Endothelial cell of umbilical vein (primary cell): ENCODE measurements around the gene INPP5A. TPM values are rescaled to one million over a fixed set of nuclear protein-coding genes. Genes with fewer than 3 reads are reported as not detected.
"Not testable (repeated sequence)": the region's sequence is repeated elsewhere in the genome, so short reads cannot be mapped to it uniquely, and the experiment has no call there.

ENCODE experiments used
- BruUV-seq: library from RNA; stranded (reverse); fragments of 400-500 nt; replicated peaks from 2 replicates; lab custom pipeline; 2021; lab: Mats Ljungman, UMichigan
- CTCF ChIA-PET: fragments of 300-600, 350-600 bp; sonication (Branson Sonifier 250); formaldehyde crosslinking; loops from one replicate; lab custom pipeline; 2021; ENCODE audit warnings: antibody characterized with exemption, inconsistent platforms; lab: Charles Lee
- POLR2A ChIA-PET: fragments of 300-600, 350-600 bp; sonication (Branson Sonifier 250); formaldehyde crosslinking; loops from one replicate; lab custom pipeline; 2021; ENCODE audit warnings: antibody characterized with exemption, inconsistent platforms; lab: Charles Lee
- DNase-seq: peaks from one replicate; pipeline ENCODE4 v3.0.0-alpha.2; 2011; ENCODE audit warnings: low read depth, low spot score
- FAIRE-seq: peaks from 2 replicates; lab custom pipeline; 2011; peaks lifted over from hg19 to GRCh38; lab: Jason Lieb, UNC
- H2AFZ ChIP-seq: 2 replicates; pipeline ENCODE4 v1.6.0; 2012; ENCODE audit warnings: low read depth, low read length, control low read depth, inconsistent platforms
- H3K27ac ChIP-seq: 2 replicates; pipeline ENCODE4 v1.5.1; 2011; ENCODE audit warnings: low read depth, mild to moderate bottlenecking, control low read depth, low read length, moderate library complexity; ENCODE audit not compliant: insufficient read depth
- H3K27me3 ChIP-seq, 2 experiments: 2 replicates each; pipeline versions ENCODE4 v1.6.0 to v1.6.1; 2011; ENCODE audit warnings: low read length in 2 of 2, mixed read lengths in 1 of 2; ENCODE audit not compliant: control insufficient read depth in 2 of 2, insufficient read depth in 2 of 2
- H3K36me3 ChIP-seq, 2 experiments: 2 replicates in 1 of 2; 3 replicates in 1 of 2; pipeline ENCODE4 v1.5.1; 2011; ENCODE audit warnings: low read length in 2 of 2, mild to moderate bottlenecking in 1 of 2, moderate library complexity in 1 of 2; ENCODE audit not compliant: control insufficient read depth in 2 of 2, insufficient read depth in 2 of 2; ENCODE audit errors: extremely low read depth in 1 of 2
- H3K4me1 ChIP-seq: 3 replicates; pipeline ENCODE4 v1.5.1; 2011; ENCODE audit warnings: mild to moderate bottlenecking, low read length; ENCODE audit not compliant: control insufficient read depth, insufficient read depth; ENCODE audit errors: extremely low read depth
- H3K4me2 ChIP-seq: 2 replicates; pipeline ENCODE4 v1.6.1; 2011; ENCODE audit warnings: low read length, control low read depth, mixed read lengths; ENCODE audit not compliant: insufficient read depth
- H3K4me3 ChIP-seq, 3 experiments: fragments of 200-600 bp in 1 of 3; sonication (generic), shearing (Covaris generic) in 1 of 3; replicated peaks in 1 of 3; 2 replicates each; pipeline ENCODE4 v1.5.1; 2011 to 2016; ENCODE audit warnings: control low read depth in 3 of 3, low read length in 3 of 3, mild to moderate bottlenecking in 2 of 3, inconsistent platforms in 1 of 3, low read depth in 1 of 3, moderate library complexity in 1 of 3; ENCODE audit not compliant: insufficient read depth in 1 of 3
- H3K79me2 ChIP-seq: 2 replicates; pipeline ENCODE4 v1.6.0; 2012; ENCODE audit warnings: low read length, inconsistent platforms; ENCODE audit not compliant: control insufficient read depth, insufficient read depth
- H3K9ac ChIP-seq: replicated peaks from 2 replicates; pipeline ENCODE3; 2011; ENCODE audit warnings: low read length, control low read depth; ENCODE audit not compliant: insufficient read depth; ENCODE audit errors: extremely low read depth
- H3K9me1 ChIP-seq: replicated peaks from 3 replicates; pipeline ENCODE4 v1.6.0; 2011; ENCODE audit warnings: mild to moderate bottlenecking, low read length; ENCODE audit not compliant: control insufficient read depth, insufficient read depth; ENCODE audit errors: extremely low read depth
- H3K9me3 ChIP-seq: replicated peaks from 2 replicates; pipeline ENCODE4 v1.5.1; 2012; ENCODE audit warnings: low read length, inconsistent platforms; ENCODE audit not compliant: control insufficient read depth, insufficient read depth
- H4K20me1 ChIP-seq: replicated peaks from 2 replicates; pipeline ENCODE3; 2011; ENCODE audit warnings: mild to moderate bottlenecking, low read length; ENCODE audit not compliant: control insufficient read depth, insufficient read depth; ENCODE audit errors: extremely low read depth
- CTCF ChIP-seq, 2 donors: IDR thresholded peaks; 1 replicate in 1 of 2; 2 replicates in 1 of 2; pipeline ENCODE4 v1.5.1; 2011; ENCODE audit warnings: low read length in 2 of 2, mild to moderate bottlenecking in 2 of 2, moderate library complexity in 2 of 2, control low read depth in 1 of 2, inconsistent platforms in 1 of 2, low read depth in 1 of 2; ENCODE audit not compliant: insufficient read depth in 1 of 2; ENCODE audit errors: extremely low read depth in 1 of 2
- EZH2 ChIP-seq: IDR thresholded peaks from 2 replicates; pipeline ENCODE4 v1.6.1; 2012; ENCODE audit warnings: borderline replicate concordance, low read depth, mild to moderate bottlenecking, moderate library complexity, low read length, inconsistent platforms; ENCODE audit not compliant: severe bottlenecking
- FOS ChIP-seq: IDR thresholded peaks from 2 replicates; pipeline ENCODE4 v1.6.1; 2011; ENCODE audit warnings: mild to moderate bottlenecking, low read length, moderate library complexity, borderline replicate concordance; ENCODE audit not compliant: insufficient read depth
- GATA2 ChIP-seq: IDR thresholded peaks from 2 replicates; pipeline ENCODE4 v1.7.0; 2011; ENCODE audit warnings: low read depth, mild to moderate bottlenecking, moderate library complexity, mixed read lengths, low read length; ENCODE audit not compliant: insufficient read length, insufficient read depth
- JUN ChIP-seq: IDR thresholded peaks from 2 replicates; pipeline ENCODE4 v1.6.1; 2011; ENCODE audit warnings: borderline replicate concordance, low read depth; ENCODE audit not compliant: insufficient read length, insufficient read depth
- MAX ChIP-seq: IDR thresholded peaks from 2 replicates; pipeline ENCODE4 v1.6.1; 2011; ENCODE audit not compliant: insufficient read depth, insufficient read length
- MYC ChIP-seq: IDR thresholded peaks from one replicate; pipeline ENCODE4 v1.6.1; 2011; ENCODE audit warnings: mild to moderate bottlenecking, low read depth, low read length
- POLR2A ChIP-seq: IDR thresholded peaks from 2 replicates; pipeline ENCODE4 v1.6.1; 2012; ENCODE audit warnings: low read depth, mild to moderate bottlenecking, control low read depth, low read length
- POLR2AphosphoS5 ChIP-seq: IDR thresholded peaks from 2 replicates; pipeline ENCODE4 v1.6.1; 2012; ENCODE audit warnings: low read depth, mild to moderate bottlenecking, control low read depth, low read length, moderate library complexity; ENCODE audit not compliant: insufficient read depth
- dilution Hi-C: fragments of 300-500 bp; cut with MboI; formaldehyde crosslinking; loops from one replicate; pipeline ENCODE4 v1.15.0; 2019; ENCODE audit warnings: low sequenced_read_pairs; ENCODE audit not compliant: extremely low pct_ligation_motif_present
- intact Hi-C: fragments of 100-400 bp; cut with micrococcal nuclease; formaldehyde crosslinking; loops from one replicate; pipeline ENCODE4 v1.10.0; 2022
- polyA plus RNA-seq, 4 experiments: library from polyadenylated mRNA; depleted of rRNA in 3 of 4; stranded (reverse) in 3 of 4; unstranded in 1 of 4; fragments of >200 nt; gene quantifications; 2 replicates each; pipeline versions ENCODE4 v1.2.1 to v1.2.3, GENCODE V29; 2011 to 2012; ENCODE audit warnings: missing spikeins in 1 of 4
- total RNA-seq: library from RNA; stranded (reverse); gene quantifications from 2 replicates; pipeline ENCODE4 v1.2.3, GENCODE V29; 2021

The INPP5A gene
- total and polyA plus RNA-seq, 2 donors (not counting 3 experiments of a cell fraction or from before 2014, with no cell fraction given): 22.9 to 33.2 TPM

- H3K9me3 ChIP-seq, H3K36me3 ChIP-seq, intact Hi-C loops, dilution Hi-C loops, CTCF ChIA-PET, H4K20me1 ChIP-seq, H3K9me1 ChIP-seq, H3K9ac ChIP-seq, FAIRE-seq, H2AFZ ChIP-seq, H3K27ac ChIP-seq, DNase-seq, H3K4me2 ChIP-seq, H3K27me3 ChIP-seq, H3K4me3 ChIP-seq, BruUV-seq, POLR2A ChIA-PET, H3K4me1 ChIP-seq: not testable (repeated sequence)
- H3K79me2 ChIP-seq: peaks cover 19% of the 10 kb centered on the region
Measured at GRCh38 chr10:132673746-132674145, 136.2 kb downstream of the INPP5A start.

GRCh38 chr10:132674311-132674710 is 136.7 kb downstream of the INPP5A start:
- peaks cover 18% of the 10 kb centered on the region for H3K79me2 ChIP-seq
- no peak for TF ChIP-seq JUN
- TF ChIP-seq POLR2AphosphoS5: no peak
- TF ChIP-seq POLR2A: no peak
- no peak for TF ChIP-seq MYC
- TF ChIP-seq GATA2: no peak
- TF ChIP-seq FOS: no peak
- no peak for TF ChIP-seq EZH2
- TF ChIP-seq CTCF (IDR thresholded peaks at IDR 0.05; ENCODE audit: extremely low read depth in 1 of 2, insufficient read depth in 1 of 2, low read depth in 1 of 2, low read length in 2 of 2): no peak
- TF ChIP-seq MAX: no peak
- H3K36me3 ChIP-seq: no peaks in the 10 kb centered on the region
- H3K4me3 ChIP-seq: no peak overlapping the region
- ChIA-PET CTCF (no interaction called here), POLR2A (no interaction called here)
- no peak overlapping the region for H3K4me2 ChIP-seq
- H3K4me1 ChIP-seq: no peaks in the 10 kb centered on the region
- no peak overlapping the region for H2AFZ ChIP-seq
- no peaks in the 10 kb centered on the region for H3K9me3 ChIP-seq
- DNase-seq (no peak), FAIRE-seq (no peak)
- no peak overlapping the region for H3K9ac ChIP-seq
- H3K27ac ChIP-seq: no peak overlapping the region
- H3K27me3 ChIP-seq: no peaks in the 10 kb centered on the region
- intact Hi-C loops: no loop called here
- no TSS peak for BruUV-seq
- no peaks in the 10 kb centered on the region for H4K20me1 ChIP-seq
- no peaks in the 10 kb centered on the region for H3K9me1 ChIP-seq
- dilution Hi-C loops: no loop called here
